ENCODE measurements around the gene OR2T27. TPM values are rescaled to one million over a fixed set of nuclear protein-coding genes. Genes with fewer than 3 reads are reported as not detected.
"Not testable (repeated sequence)": the region's sequence is repeated elsewhere in the genome, so short reads cannot be mapped to it uniquely, and the experiment has no call there.

OR2T27 gene
- total and polyA plus RNA-seq, 2 of the 4 experiments (the other 2 are of a cell fraction): not detected

- WGBS, 2 experiments (ENCODE audit: extremely low coverage in 2 of 2, insufficient read length in 1 of 2): no CpG with 5 or more reads among the region's 4 CpGs
- H3K9me1 ChIP-seq (ENCODE audit: insufficient read depth, low read length); H4K5ac ChIP-seq (ENCODE audit: low read depth, low read length); DNase-seq; H4K20me1 ChIP-seq (ENCODE audit: insufficient read depth, low read length); H3K27ac ChIP-seq (ENCODE audit: insufficient read depth, low read length); H3K4me3 ChIP-seq (ENCODE audit: insufficient read depth, low read depth, low read length); H3K4ac ChIP-seq (ENCODE audit: low read depth, low read length); H2BK15ac ChIP-seq (ENCODE audit: low read depth, low read length); ATAC-seq (ENCODE audit: low read depth); H3K18ac ChIP-seq (ENCODE audit: low read depth, low read length); H3K56ac ChIP-seq (ENCODE audit: extremely low read depth, insufficient read depth, low read length); dilution Hi-C loops (cut with HindIII; ENCODE audit: low sequenced_read_pairs, unreplicated experiment); H2BK120ac ChIP-seq (ENCODE audit: low read depth, low read length); H2BK20ac ChIP-seq (ENCODE audit: low read depth, low read length); BruUV-seq (replicated peaks); H4K8ac ChIP-seq (ENCODE audit: low read depth in 2 of 2, low read length in 2 of 2); H2AK5ac ChIP-seq (ENCODE audit: low read depth, low read length); H3K23ac ChIP-seq (ENCODE audit: low read depth, low read length); H4K91ac ChIP-seq (ENCODE audit: insufficient read depth, low read depth, low read length); H3K4me1 ChIP-seq (ENCODE audit: control insufficient read depth, insufficient read depth, low read length); H3K9ac ChIP-seq (ENCODE audit: low read depth, low read length); H2AFZ ChIP-seq (replicated peaks; ENCODE audit: low read length, poor library complexity); POLR2A ChIA-PET (ENCODE audit: unreplicated experiment); CTCF ChIA-PET; H2BK5ac ChIP-seq (ENCODE audit: low read depth, low read length, poor library complexity, severe bottlenecking); H2AK9ac ChIP-seq (replicated peaks; ENCODE audit: low read depth, low read length, poor library complexity); intact Hi-C loops (cut with micrococcal nuclease); in situ Hi-C loops (cut with MboI; ENCODE audit: low sequenced_read_pairs); H3K36me3 ChIP-seq (ENCODE audit: control insufficient read depth, insufficient read depth, low read length); H3K4me2 ChIP-seq (ENCODE audit: low read depth, low read length); H3K79me1 ChIP-seq (ENCODE audit: low read depth in 1 of 2, low read length in 2 of 2); H3K9me3 ChIP-seq (ENCODE audit: control insufficient read depth, insufficient read depth, low read length); H3K14ac ChIP-seq (replicated peaks; ENCODE audit: low read depth, low read length); H3K27me3 ChIP-seq (ENCODE audit: control insufficient read depth, insufficient read depth, low read length): not testable (repeated sequence)
Observed at GRCh38 chr1:248642971-248643651, 12.2 kb downstream of the OR2T27 start.

- H2BK15ac ChIP-seq (ENCODE audit: low read depth, low read length); H3K4me2 ChIP-seq (ENCODE audit: low read depth, low read length); H3K14ac ChIP-seq (replicated peaks; ENCODE audit: low read depth, low read length); H4K91ac ChIP-seq (ENCODE audit: insufficient read depth, low read depth, low read length); H3K9me3 ChIP-seq (ENCODE audit: control insufficient read depth, insufficient read depth, low read length); POLR2A ChIA-PET (ENCODE audit: unreplicated experiment); H3K36me3 ChIP-seq (ENCODE audit: control insufficient read depth, insufficient read depth, low read length); H3K27ac ChIP-seq (ENCODE audit: insufficient read depth, low read length); dilution Hi-C loops (cut with HindIII; ENCODE audit: low sequenced_read_pairs, unreplicated experiment); H3K9me1 ChIP-seq (ENCODE audit: insufficient read depth, low read length); H3K56ac ChIP-seq (ENCODE audit: extremely low read depth, insufficient read depth, low read length); H3K9ac ChIP-seq (ENCODE audit: low read depth, low read length); H3K4me1 ChIP-seq (ENCODE audit: control insufficient read depth, insufficient read depth, low read length); H3K79me1 ChIP-seq (ENCODE audit: low read depth in 1 of 2, low read length in 2 of 2); H2AFZ ChIP-seq (replicated peaks; ENCODE audit: low read length, poor library complexity); H3K4me3 ChIP-seq (ENCODE audit: insufficient read depth, low read depth, low read length); H2BK5ac ChIP-seq (ENCODE audit: low read depth, low read length, poor library complexity, severe bottlenecking); BruUV-seq (replicated peaks); CTCF ChIA-PET; H4K8ac ChIP-seq (ENCODE audit: low read depth in 2 of 2, low read length in 2 of 2); ATAC-seq (ENCODE audit: low read depth); H2AK5ac ChIP-seq (ENCODE audit: low read depth, low read length); in situ Hi-C loops (cut with MboI; ENCODE audit: low sequenced_read_pairs); intact Hi-C loops (cut with micrococcal nuclease); H2AK9ac ChIP-seq (replicated peaks; ENCODE audit: low read depth, low read length, poor library complexity); DNase-seq; H4K20me1 ChIP-seq (ENCODE audit: insufficient read depth, low read length); H3K18ac ChIP-seq (ENCODE audit: low read depth, low read length); H3K4ac ChIP-seq (ENCODE audit: low read depth, low read length); H3K27me3 ChIP-seq (ENCODE audit: control insufficient read depth, insufficient read depth, low read length); H2BK20ac ChIP-seq (ENCODE audit: low read depth, low read length); H3K23ac ChIP-seq (ENCODE audit: low read depth, low read length); H4K5ac ChIP-seq (ENCODE audit: low read depth, low read length); H2BK120ac ChIP-seq (ENCODE audit: low read depth, low read length): not testable (repeated sequence)
- WGBS, 2 experiments (ENCODE audit: extremely low coverage in 2 of 2, insufficient read length in 1 of 2): no CpG with 5 or more reads among the region's 5 CpGs
Observed at GRCh38 chr1:248641583-248641982, 13.7 kb downstream of the OR2T27 start.

All from IMR-90 (cell line).